OCI-LY1 (cell line): ENCODE results near the gene COX6A1.

Source experiments
- H2AFZ ChIP-seq: fragments of 200-600 bp; sonication (generic), shearing (Covaris generic); 2 replicates; pipeline ENCODE4 v1.6.0; 2014; ENCODE audit warnings: antibody characterized with exemption, mild to moderate bottlenecking, low read length
- H3F3A ChIP-seq: fragments of 200-600 bp; sonication (generic), shearing (Covaris generic); 2 replicates; pipeline ENCODE4 v1.6.0; 2014; ENCODE audit warnings: mild to moderate bottlenecking, antibody characterized with exemption, low read length, moderate library complexity; ENCODE audit not compliant: insufficient read depth
- H3K27ac ChIP-seq: fragments of 200-600 bp; sonication (generic); 2 replicates; pipeline ENCODE4 v1.5.1; 2014; ENCODE audit warnings: low read length, mixed run types, mild to moderate bottlenecking, low read depth; ENCODE audit not compliant: poor library complexity, severe bottlenecking
- H3K27me3 ChIP-seq: fragments of 200-600 bp; sonication (generic); 2 replicates; pipeline ENCODE4 v1.6.0; 2014; ENCODE audit warnings: antibody characterized with exemption, mild to moderate bottlenecking, low read length, moderate library complexity; ENCODE audit not compliant: insufficient read depth
- H3K36me3 ChIP-seq: fragments of 200-600 bp; sonication (generic); 2 replicates; pipeline ENCODE4 v1.6.1; 2014; ENCODE audit warnings: mild to moderate bottlenecking, antibody characterized with exemption, low read length, moderate library complexity, mixed read lengths; ENCODE audit not compliant: insufficient read depth
- H3K4me1 ChIP-seq: fragments of 200-600 bp; sonication (generic); 2 replicates; pipeline ENCODE4 v1.5.1; 2014; ENCODE audit warnings: mild to moderate bottlenecking, low read length, moderate library complexity; ENCODE audit not compliant: insufficient read depth, severe bottlenecking
- H3K4me2 ChIP-seq: fragments of 200-600 bp; sonication (generic), shearing (Covaris generic); 2 replicates; pipeline ENCODE4 v1.6.1; 2014; ENCODE audit warnings: low read length
- H3K4me3 ChIP-seq: fragments of 200-600 bp; sonication (generic); 2 replicates; pipeline ENCODE4 v1.5.1; 2014; ENCODE audit warnings: low read length, low read depth, mild to moderate bottlenecking, mixed read lengths; ENCODE audit not compliant: poor library complexity, severe bottlenecking
- H3K79me2 ChIP-seq: fragments of 200-600 bp; shearing (Covaris generic); 2 replicates; pipeline ENCODE4 v1.6.1; 2016; ENCODE audit warnings: mixed run types, low read length, mixed read lengths; ENCODE audit not compliant: insufficient read depth
- H3K9ac ChIP-seq: fragments of 200-600 bp; sonication (generic), shearing (Covaris generic); 2 replicates; pipeline ENCODE4 v1.6.1; 2014; ENCODE audit warnings: mild to moderate bottlenecking, low read length, mixed read lengths
- H3K9me2 ChIP-seq: fragments of 200-600 bp; sonication (generic), shearing (Covaris generic); 2 replicates; pipeline ENCODE4 v1.6.1; 2014; ENCODE audit warnings: low read depth, mild to moderate bottlenecking, low read length, mixed read lengths
- H3K9me3 ChIP-seq: fragments of 200-600 bp; shearing (Covaris generic); 2 replicates; pipeline ENCODE4 v1.6.1; 2014; ENCODE audit warnings: low read length, mixed read lengths
- H4K20me1 ChIP-seq: fragments of 200-600 bp; sonication (generic), shearing (Covaris generic); 2 replicates; pipeline ENCODE4 v1.6.0; 2016; ENCODE audit warnings: mild to moderate bottlenecking, low read length; ENCODE audit not compliant: insufficient read depth
- EZH2 ChIP-seq: fragments of 200-600 bp; sonication (generic), shearing (Covaris generic); IDR thresholded peaks from 2 replicates; pipeline ENCODE4 v1.8.0; 2017; ENCODE audit warnings: borderline replicate concordance, mixed run types, mild to moderate bottlenecking, antibody characterized with exemption, low read length, moderate library complexity, mixed read lengths
- TF ChIP-seq, protein P1 (sequence below): fragments of 200-600 bp; sonication (generic), shearing (Covaris generic); IDR thresholded peaks from 2 replicates; pipeline ENCODE4 v1.5.1; 2017; ENCODE audit warnings: mild to moderate bottlenecking, antibody characterized with exemption, low read length, moderate library complexity, mixed read lengths

The COX6A1 gene

GRCh38 chr12:120466560-120467315, 28.8 kb downstream of the COX6A1 start:
- 0 out of 2 replicates have a peak, but pooled peaks cover 3% of the 10 kb centered on the region for H4K20me1 ChIP-seq
- no peak overlapping the region for H3K27ac ChIP-seq
- H3K9ac ChIP-seq: no peak overlapping the region

GRCh38 chr12:120467439-120467838, 29.5 kb downstream of the COX6A1 start:
- peaks cover 47% of the 10 kb centered on the region for H3K4me1 ChIP-seq
- no peaks in the 10 kb centered on the region for H3K9me3 ChIP-seq
- H3K4me2 ChIP-seq: peak overlapping the region; percentile 76; the same call in 1 of the 2 replicates
- TF ChIP-seq, protein P1, sequence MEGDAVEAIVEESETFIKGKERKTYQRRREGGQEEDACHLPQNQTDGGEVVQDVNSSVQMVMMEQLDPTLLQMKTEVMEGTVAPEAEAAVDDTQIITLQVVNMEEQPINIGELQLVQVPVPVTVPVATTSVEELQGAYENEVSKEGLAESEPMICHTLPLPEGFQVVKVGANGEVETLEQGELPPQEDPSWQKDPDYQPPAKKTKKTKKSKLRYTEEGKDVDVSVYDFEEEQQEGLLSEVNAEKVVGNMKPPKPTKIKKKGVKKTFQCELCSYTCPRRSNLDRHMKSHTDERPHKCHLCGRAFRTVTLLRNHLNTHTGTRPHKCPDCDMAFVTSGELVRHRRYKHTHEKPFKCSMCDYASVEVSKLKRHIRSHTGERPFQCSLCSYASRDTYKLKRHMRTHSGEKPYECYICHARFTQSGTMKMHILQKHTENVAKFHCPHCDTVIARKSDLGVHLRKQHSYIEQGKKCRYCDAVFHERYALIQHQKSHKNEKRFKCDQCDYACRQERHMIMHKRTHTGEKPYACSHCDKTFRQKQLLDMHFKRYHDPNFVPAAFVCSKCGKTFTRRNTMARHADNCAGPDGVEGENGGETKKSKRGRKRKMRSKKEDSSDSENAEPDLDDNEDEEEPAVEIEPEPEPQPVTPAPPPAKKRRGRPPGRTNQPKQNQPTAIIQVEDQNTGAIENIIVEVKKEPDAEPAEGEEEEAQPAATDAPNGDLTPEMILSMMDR: no peak
- no peak for TF ChIP-seq EZH2
- H3F3A ChIP-seq: no peaks in the 10 kb centered on the region
- H2AFZ ChIP-seq: no peak overlapping the region
- H3K27ac ChIP-seq: no peak overlapping the region
- H3K9me2 ChIP-seq: no peaks in the 10 kb centered on the region
- H3K79me2 ChIP-seq: peaks cover 42% of the 10 kb centered on the region
- 0 out of 2 replicates have a peak, but pooled peaks cover 3% of the 10 kb centered on the region for H4K20me1 ChIP-seq
- no peak overlapping the region; the same call in 1 of the 2 replicates for H3K9ac ChIP-seq
- H3K27me3 ChIP-seq: no peaks in the 10 kb centered on the region
- peak overlapping the region; percentile 98 for H3K4me3 ChIP-seq
- peaks cover 54% of the 10 kb centered on the region for H3K36me3 ChIP-seq

More at GRCh38 chr12:120466560-120467315, 28.8 kb downstream of the COX6A1 start:
- Histone ChIP-seq H3K9me3 (no peaks in the 10 kb centered on the region), H3K4me3 (no peak overlapping the region), H3K27me3 (no peaks in the 10 kb centered on the region), H3K4me2 (peak overlapping the region; percentile 14; the same call in 1 of the 2 replicates), H2AFZ (no peak overlapping the region), H3K4me1 (peaks cover 40% of the 10 kb centered on the region), H3F3A (no peaks in the 10 kb centered on the region), H3K9me2 (no peaks in the 10 kb centered on the region), H3K36me3 (peaks cover 61% of the 10 kb centered on the region), H3K79me2 (peaks cover 42% of the 10 kb centered on the region)
- TF ChIP-seq EZH2: no peak
- TF ChIP-seq, protein P1: peak; percentile 55

DNA sequence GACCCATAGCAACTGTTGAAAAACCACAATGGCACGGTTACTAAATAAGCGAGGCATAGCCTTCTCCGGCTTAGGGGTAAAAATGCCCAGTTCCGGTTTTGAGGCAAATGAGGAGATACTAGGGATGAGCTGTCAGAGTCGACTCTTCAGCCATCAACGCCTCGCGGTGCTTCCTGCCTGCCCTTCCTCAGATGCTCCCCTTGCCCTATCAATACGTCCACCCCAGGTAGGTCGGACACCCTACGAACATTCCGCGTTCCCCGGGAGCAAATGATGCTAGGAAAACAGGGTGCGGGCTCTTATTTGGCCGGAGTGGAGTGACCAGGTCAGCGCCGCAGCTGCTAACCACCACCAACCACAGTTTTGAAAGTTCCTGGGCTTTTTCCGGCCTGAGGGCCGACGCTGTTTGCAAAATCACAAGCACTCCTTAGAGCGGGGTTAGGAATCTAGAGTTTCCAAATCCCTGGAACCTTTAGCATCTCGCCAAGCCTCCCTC, 30.5 kb downstream of the COX6A1 start:
- Histone ChIP-seq H3K9me2 (no peaks in the 10 kb centered on the region), H3F3A (no peaks in the 10 kb centered on the region), H3K4me1 (peaks cover 53% of the 10 kb centered on the region), H3K9me3 (no peaks in the 10 kb centered on the region), H3K9ac (peak overlapping the region; percentile 94), H3K4me2 (peak overlapping the region; percentile 76), H3K36me3 (peaks cover 46% of the 10 kb centered on the region), H3K27ac (peak overlapping the region; percentile 58), H3K4me3 (peak overlapping the region; percentile 98), H3K27me3 (no peaks in the 10 kb centered on the region), H3K79me2 (peaks cover 42% of the 10 kb centered on the region), H2AFZ (no peak overlapping the region), H4K20me1 (0 out of 2 replicates have a peak, but pooled peaks cover 3% of the 10 kb centered on the region)
- TF ChIP-seq, protein P1: no peak
